Motor neuron (in vitro differentiated cells): ENCODE results near the gene MYLK. TPM values are rescaled to one million over a fixed set of nuclear protein-coding genes. Genes with fewer than 3 reads are reported as not detected.

ENCODE experiments used
- ATAC-seq, 8 experiments: fragments of 200-7000 bp; cut with Tn5 transposase; replicated peaks in 6 of 8; 2 replicates each; pipeline ENCODE4 v1.8.0; 2021; ENCODE audit warnings: mild to moderate bottlenecking in 8 of 8, moderate library complexity in 8 of 8
- H3K27ac ChIP-seq, 2 donors: fragments of 250-450 bp; sonication (Bioruptor Pico); 2 replicates each; pipeline ENCODE4 v1.9.0; 2021; ENCODE audit warnings: antibody characterized with exemption in 2 of 2, mild to moderate bottlenecking in 2 of 2, moderate library complexity in 1 of 2
- H3K4me1 ChIP-seq, 2 donors: fragments of 250-450 bp; sonication (Bioruptor Pico); replicated peaks in 1 of 2; 2 replicates each; pipeline ENCODE4 v1.6.1; 2021; ENCODE audit warnings: antibody characterized with exemption in 2 of 2, mild to moderate bottlenecking in 2 of 2, moderate library complexity in 1 of 2
- H3K4me3 ChIP-seq, 5 donors: fragments of 250-450 bp; sonication (Bioruptor Pico); 2 replicates each; pipeline ENCODE4 v1.9.0; 2021; ENCODE audit warnings: antibody characterized with exemption in 5 of 5, mild to moderate bottlenecking in 5 of 5, moderate library complexity in 4 of 5
- WGBS, 10 experiments: fragments of 450-650 bp; shearing (Covaris generic); methylation state at CpG; one replicate each; pipeline ENCODE4 v1.0.0; 2022; 5-methylcytosine and 5-hydroxymethylcytosine counted together
- in situ Hi-C, 9 experiments: fragments of 400-800 bp; cut with MboI; loops; one replicate each; pipeline ENCODE4 v1.15.0; 2021; ENCODE audit warnings: low sequenced_read_pairs in 9 of 9, low pct_unique_long_range_greater_than_20kb in 2 of 9; ENCODE audit not compliant: unreplicated experiment in 9 of 9
- total RNA-seq, 8 experiments: library from RNA; unstranded; fragments of 300-600 nt; gene quantifications; 2 replicates each; pipeline versions ENCODE4 v1.2.3 to v1.2.4, GENCODE V29; 2022

MYLK gene
- total RNA-seq, 8 experiments from 2014 or later, result 1.8 to 18.7 (median 6.1) TPM

DNA sequence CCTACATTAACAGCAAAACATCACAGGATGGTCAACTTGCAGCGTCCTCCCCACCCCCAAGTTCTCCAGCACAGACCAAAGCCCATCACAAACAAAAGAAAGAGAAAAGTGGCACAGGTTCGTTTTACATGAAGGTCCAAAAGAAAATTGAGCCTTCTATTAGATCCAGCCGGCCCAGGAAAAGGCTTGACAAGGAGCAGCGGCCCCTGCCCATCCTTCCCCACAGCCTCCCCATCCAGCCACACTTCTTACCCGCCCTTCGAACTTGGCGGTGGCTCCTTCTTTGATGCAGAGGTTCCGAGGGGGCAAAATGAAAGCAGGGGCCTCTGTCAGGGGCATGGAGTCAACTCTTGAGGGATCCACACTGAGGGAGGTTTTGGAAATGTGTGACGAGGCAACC, 90.7 kb downstream of the MYLK start:
- no peak overlapping the region for H3K27ac ChIP-seq
- in situ Hi-C loops, result no loop called here
- H3K4me1 ChIP-seq, result peaks cover 0 to 7% of the 10 kb centered on the region in 2 donors
- 0 to 100% (median 80%) methylated on average over 1 to 7 of the region's 9 CpGs; no CpG with 5 or more reads in 3 of the 10 experiments for WGBS, 10 experiments
- H3K4me3 ChIP-seq, result no peak overlapping the region
- no peak for ATAC-seq

DNA sequence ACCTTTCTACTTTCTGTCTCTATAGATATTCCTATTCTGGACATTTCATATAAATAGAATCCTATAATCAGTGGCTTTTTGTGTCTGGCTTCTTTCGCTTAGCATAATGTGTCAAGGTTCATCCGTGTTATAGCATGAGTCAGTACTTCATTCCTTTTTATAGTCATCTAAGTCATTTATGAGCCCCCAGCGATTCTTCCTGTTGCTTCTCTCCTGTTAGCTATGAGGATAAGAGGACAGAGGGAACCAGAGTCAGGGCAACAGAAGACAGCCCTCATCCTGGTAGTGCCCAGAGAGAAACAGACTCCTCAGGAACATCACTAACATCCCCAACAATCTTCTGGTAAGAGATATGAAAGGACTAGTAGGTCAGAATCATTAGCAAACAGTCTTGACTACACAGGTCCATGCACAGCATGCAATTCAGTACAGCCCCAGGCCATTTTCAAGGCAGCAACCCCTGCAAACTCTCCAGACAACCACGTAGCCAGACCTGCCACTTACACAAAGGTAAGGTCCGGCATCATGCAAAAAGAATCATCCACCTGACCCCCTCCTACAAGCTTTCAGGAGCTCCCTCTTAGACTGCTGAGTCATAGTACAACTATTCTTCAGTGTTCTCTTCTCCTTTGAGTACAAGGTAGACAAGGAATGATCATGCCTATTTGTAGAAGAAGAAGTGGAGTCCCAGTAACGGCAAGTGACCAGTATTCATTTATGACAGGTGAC, 91.5 kb downstream of the MYLK start:
- H3K27ac ChIP-seq, result no peak overlapping the region
- peak in 2 of 8 experiments; percentile 28 to 52 for ATAC-seq
- 71 to 100% (median 93%) methylated on average over 1 to 6 of the region's 6 CpGs for WGBS, 10 experiments
- H3K4me1 ChIP-seq, result peaks cover 0 to 7% of the 10 kb centered on the region in 2 donors
- no peak overlapping the region for H3K4me3 ChIP-seq
- in situ Hi-C loops, result no loop called here

DNA sequence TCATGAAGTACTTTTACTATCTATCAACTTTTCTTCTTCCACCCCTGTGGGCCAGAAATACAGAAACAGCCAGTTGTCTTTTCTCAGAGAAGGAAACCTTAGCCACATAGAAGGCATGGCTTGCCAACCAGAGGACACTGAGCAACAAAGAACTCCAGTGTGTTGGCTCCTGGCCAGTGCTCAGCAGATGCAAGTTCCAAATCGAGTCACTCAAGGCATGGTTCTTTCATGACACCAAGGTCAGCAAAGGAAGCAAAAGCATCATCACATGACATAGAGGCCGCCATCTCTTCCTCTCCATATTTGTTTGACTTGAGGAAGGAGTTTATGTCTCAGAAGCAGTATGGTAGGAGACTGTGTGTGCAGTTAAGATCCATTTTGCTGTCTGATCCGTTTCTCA, 92.2 kb downstream of the MYLK start:
- Histone ChIP-seq H3K4me1 (peaks cover 0 to 7% of the 10 kb centered on the region in 2 donors), H3K4me3 (no peak overlapping the region), H3K27ac (no peak overlapping the region)
- 6 to 96% (median 60%) methylated on average over 1 to 3 of the region's 3 CpGs; no CpG with 5 or more reads in 4 of the 10 experiments for whole genome bisulfite sequencing, 10 experiments
- ATAC-seq, result no peak
- in situ Hi-C loops, result no loop called here

DNA sequence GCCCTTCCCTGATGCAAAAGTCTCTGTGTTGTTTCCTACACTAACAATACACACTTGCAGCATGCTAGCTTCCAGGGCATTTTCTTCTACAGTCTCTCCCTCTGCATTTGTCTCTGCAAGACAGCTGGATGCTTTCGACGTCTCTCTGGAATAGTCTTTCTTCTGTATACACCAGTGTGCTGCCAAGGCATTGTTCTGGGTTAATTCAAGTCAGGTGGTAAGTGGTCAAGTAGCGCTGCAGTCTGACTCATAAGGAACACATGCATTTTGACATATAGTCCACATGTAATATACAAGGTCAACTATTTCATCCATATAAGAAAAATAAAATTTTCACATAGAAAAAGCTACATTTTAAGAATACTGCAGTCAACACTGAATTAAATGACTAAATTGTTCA, 92.7 kb downstream of the MYLK start:
- Histone ChIP-seq H3K27ac (no peak overlapping the region), H3K4me3 (no peak overlapping the region), H3K4me1 (peaks cover 0 to 7% of the 10 kb centered on the region in 2 donors)
- in situ Hi-C loops, result no loop called here
- ATAC-seq, result peak in 7 of 8 experiments; percentile 29 to 89 (median 79)
- WGBS, 10 experiments, result 7 to 80% (median 58%) methylated on average over 1 to 3 of the region's 3 CpGs; no CpG with 5 or more reads in 1 of the 10 experiments

DNA sequence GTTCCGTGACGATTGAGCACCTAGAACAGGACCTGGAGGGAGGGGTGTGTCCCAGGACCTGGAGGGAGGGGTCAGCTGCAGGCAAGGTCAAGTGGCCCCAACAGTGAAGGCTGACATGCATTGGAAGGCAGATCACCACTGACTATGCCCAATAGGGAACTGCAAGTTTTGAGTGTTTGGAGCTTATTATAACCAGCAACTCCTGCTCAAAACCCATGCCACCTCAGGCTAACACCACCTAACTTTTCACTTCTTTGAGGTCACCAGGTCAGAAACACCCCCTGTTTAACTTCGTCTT, 93.1 kb downstream of the MYLK start:
- 17 to 100% (median 88%) methylated on average over 1 to 3 of the region's 3 CpGs; no CpG with 5 or more reads in 2 of the 10 experiments for WGBS, 10 experiments
- peaks cover 0 to 7% of the 10 kb centered on the region in 2 donors for H3K4me1 ChIP-seq
- no peak overlapping the region for H3K4me3 ChIP-seq
- ATAC-seq, result no peak
- no peak overlapping the region for H3K27ac ChIP-seq
- in situ Hi-C loops, result no loop called here

DNA sequence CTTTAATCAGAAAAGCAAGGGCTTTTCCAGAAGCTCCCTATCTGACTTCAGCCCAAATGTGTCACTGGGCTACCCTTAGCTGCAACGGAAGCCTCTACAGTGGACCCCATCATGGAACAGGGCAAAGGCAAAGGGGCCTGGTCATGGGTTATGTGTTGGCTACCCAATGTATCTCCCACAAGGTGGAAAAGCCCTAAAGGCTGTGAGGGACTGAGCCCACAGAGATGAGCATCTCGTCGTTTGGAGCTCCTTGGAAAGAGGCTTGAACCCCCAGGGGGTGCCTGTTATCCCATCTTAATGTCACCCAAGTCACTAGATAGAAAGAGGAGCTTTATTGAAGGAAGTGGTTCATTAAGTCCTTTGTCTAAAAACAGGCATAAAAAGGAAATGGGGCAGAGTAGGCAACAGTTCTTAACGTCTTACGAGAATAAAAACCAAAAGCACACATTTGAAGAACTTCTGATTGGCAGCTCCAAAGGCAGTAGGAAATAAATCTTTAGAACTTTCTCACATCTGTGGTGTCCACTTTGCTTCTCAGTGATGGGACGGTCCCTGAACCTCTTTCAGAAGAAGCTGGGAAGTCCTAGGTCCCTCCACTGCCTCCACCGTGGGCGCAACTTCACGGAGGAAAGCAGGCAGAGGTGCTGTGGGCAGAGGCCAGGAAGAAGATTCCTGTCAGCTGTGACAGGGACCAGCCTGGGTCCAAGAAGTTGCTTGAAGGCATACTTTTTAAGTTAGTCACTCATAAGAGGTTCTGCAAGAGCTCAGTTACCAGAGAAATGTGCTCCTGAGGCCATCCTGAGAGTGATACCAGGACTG, 93.7 kb downstream of the MYLK start:
- Histone ChIP-seq H3K27ac (no peak overlapping the region), H3K4me3 (no peak overlapping the region), H3K4me1 (peaks cover 0 to 7% of the 10 kb centered on the region in 2 donors)
- ATAC-seq, result no peak
- in situ Hi-C loops, result no loop called here
- WGBS, 10 experiments, result 50 to 100% (median 95%) methylated on average over 1 to 9 of the region's 9 CpGs; no CpG with 5 or more reads in 2 of the 10 experiments

DNA sequence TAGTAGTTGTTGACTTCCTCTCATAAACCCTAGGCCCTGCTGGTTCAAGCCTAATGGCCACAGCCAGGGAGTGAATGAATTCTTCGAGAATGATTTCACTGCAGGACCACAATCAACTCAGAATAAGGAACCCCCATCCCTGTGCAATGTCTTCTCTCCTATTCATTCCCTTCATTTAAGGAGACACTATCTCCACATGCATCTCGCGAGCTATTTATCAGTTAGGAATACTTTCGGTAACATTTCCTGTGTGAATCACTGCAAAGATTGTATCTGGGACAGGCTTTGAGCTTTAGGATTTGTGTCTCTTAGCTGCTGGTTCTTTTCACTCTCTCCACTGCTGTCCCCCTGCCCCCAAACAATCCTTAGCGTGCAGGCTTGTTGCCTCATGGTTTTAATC, 94.4 kb downstream of the MYLK start:
- in situ Hi-C loops, result no loop called here
- no peak overlapping the region for H3K4me3 ChIP-seq
- peaks cover 0 to 7% of the 10 kb centered on the region in 2 donors for H3K4me1 ChIP-seq
- WGBS, 10 experiments, result 7 to 97% (median 65%) methylated on average over 1 to 5 of the region's 5 CpGs; no CpG with 5 or more reads in 4 of the 10 experiments
- ATAC-seq, result no peak
- H3K27ac ChIP-seq, result no peak overlapping the region

DNA sequence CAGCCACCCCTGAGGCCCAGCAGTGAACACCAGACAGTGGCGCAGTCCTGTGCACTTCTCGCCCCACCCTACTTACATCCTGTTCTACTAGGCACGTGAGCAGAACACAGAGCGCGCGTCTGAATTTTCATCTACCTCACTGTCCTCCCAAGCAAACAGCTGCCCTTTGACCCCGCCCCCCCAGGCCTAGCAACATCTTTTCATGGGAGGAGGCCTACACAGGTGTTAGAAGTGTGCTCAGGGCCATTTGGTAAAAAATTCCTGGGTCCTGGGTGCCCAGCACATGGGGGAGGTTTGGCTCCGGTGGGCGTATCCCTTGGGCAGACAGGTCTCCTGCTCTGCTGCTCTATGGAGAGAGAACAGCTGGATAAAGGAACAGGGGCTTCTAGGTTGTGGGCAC, 95.0 kb downstream of the MYLK start:
- H3K27ac ChIP-seq, result no peak overlapping the region
- H3K4me3 ChIP-seq, result no peak overlapping the region
- peaks cover 0 to 7% of the 10 kb centered on the region in 2 donors for H3K4me1 ChIP-seq
- no peak for ATAC-seq
- 83 to 100% (median 93%) methylated on average over 2 to 6 of the region's 9 CpGs; no CpG with 5 or more reads in 5 of the 10 experiments for WGBS, 10 experiments
- in situ Hi-C loops, result no loop called here

DNA sequence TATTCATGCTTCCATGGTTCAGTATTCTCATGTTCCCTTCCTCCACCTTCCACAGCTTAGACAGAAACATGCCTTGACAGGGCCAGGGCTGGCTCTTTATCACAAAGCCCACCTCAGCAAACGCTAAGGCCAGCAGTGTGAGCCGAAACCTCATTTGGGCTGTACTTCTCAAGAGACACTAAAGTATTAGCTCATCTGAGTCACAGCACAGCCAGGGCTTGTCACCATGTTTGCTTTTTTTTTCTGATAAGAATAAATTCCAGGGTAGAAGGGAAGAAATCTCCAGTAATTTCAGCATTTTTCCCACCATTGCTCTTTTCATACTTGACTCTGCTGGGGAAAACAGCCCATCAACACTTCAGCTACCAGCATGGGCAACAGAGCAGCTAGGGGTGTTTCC, 95.4 kb downstream of the MYLK start:
- Histone ChIP-seq H3K4me1 (peaks cover 0 to 7% of the 10 kb centered on the region in 2 donors), H3K27ac (no peak overlapping the region), H3K4me3 (no peak overlapping the region)
- in situ Hi-C loops, result no loop called here
- WGBS, 10 experiments, result 88 to 94% methylated on average over 1 to 2 of the region's 2 CpGs; no CpG with 5 or more reads in 8 of the 10 experiments
- peak in 2 of 8 experiments; percentile 19 to 34 for ATAC-seq

DNA sequence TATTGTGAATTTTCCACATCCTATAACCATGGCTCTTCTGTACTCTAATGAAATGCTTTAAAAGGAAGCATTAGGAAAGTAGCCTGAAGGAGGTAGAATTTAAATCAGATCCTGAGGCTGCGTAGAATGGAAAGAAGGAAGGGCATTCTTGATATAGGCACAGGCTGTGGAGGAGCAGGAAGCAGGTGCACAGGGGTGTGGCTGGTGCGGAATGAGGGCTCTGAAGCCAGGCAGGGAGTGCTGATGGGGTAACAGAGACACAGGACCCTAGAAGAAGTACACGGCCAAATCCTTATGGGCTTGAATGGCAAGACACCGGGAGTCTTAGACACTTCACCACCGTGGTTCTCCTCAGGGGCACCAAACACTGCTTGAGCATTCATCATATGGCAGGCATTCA, 97.0 kb downstream of the MYLK start:
- 80 to 100% (median 100%) methylated on average over 1 to 3 of the region's 5 CpGs; no CpG with 5 or more reads in 2 of the 10 experiments for WGBS, 10 experiments
- ATAC-seq, result no peak
- in situ Hi-C loops, result no loop called here

DNA sequence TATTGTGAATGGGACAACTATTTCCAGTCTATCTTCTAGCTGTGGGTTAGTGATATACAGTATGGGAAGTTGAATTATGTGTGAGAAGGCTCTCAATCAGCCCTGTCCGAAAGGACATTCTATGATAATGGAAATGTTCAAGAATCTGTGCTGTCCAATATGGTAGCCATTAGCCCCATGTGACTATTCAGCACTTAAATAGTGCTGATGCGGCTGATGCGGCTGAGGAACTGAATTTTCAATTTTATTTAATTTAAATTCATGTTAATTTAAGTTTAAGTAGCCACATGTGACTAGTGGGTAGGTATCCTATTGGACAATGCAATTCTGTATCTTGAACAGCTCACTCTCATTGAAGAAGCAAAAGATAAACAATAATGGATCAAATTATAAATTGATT, 98.5 kb downstream of the MYLK start:
- Histone ChIP-seq H3K4me3 (no peak overlapping the region), H3K27ac (no peak overlapping the region), H3K4me1 (no peaks in the 10 kb centered on the region)
- no peak for ATAC-seq
- in situ Hi-C loops, result no loop called here
- 81 to 100% (median 100%) methylated on average over 1 to 3 of the region's 3 CpGs; no CpG with 5 or more reads in 1 of the 10 experiments for WGBS, 10 experiments

More for the DNA sequence above, 97.0 kb downstream of the MYLK start:
- Histone ChIP-seq H3K27ac (no peak overlapping the region), H3K4me3 (no peak overlapping the region), H3K4me1 (peaks cover 0 to 7% of the 10 kb centered on the region in 2 donors)

DNA sequence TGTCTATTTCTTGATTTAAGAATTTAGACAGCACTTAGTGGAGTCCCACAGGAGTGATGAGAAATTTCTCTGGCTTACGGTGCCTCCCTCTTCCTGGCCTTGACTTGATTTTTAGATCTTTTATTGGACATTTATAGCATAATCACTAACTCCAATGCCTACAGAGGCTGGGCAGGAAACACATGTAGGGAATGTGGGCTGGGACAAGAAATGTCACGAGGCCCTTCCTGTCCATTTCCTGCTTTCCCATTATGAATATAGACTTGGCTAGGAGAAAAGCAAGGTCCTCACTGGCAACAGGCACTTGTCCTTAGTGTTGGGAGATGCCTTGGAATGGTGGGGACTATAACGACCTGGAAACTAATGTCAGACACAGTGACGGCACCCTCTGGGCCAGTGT, 100.3 kb downstream of the MYLK start:
- in situ Hi-C loops, result no loop called here
- ATAC-seq, result no peak
- Histone ChIP-seq H3K4me1 (no peaks in the 10 kb centered on the region), H3K4me3 (no peak overlapping the region), H3K27ac (no peak overlapping the region)
- WGBS, 10 experiments, result 50 to 100% (median 83%) methylated on average over 1 to 4 of the region's 4 CpGs

DNA sequence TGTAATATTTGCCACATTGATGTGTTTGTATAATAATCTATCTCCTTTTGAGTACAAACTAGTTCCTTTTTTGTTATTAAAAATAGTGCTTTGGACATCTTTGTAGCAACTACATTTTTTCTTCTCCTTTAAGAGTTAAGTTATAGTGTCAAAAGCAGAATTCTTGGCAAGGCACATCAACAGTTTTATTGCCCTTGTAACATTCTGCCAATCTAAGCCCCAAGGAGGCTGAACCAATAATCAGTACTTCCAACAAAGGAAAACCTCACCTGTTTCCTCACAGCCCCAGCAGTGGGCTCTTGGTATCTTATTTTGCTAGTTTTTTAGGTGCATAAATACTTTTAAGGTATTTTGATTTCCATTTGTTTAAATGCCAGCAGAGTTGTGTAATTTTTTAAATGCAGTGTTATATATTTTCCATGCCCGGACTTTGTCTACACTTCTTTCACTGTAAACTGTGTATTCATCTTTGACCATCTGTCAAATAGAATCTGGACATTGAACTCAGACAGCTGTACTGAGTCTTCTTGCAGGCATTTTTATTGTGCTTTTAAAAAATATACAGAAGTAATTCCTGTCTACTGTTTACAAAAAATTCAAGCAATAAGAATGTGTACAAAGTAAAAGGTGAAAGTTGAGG, 101.0 kb downstream of the MYLK start:
- 80 to 100% (median 100%) methylated on average over 1 of the region's 1 CpG; no CpG with 5 or more reads in 3 of the 10 experiments for WGBS, 10 experiments
- ATAC-seq, result no peak
- Histone ChIP-seq H3K27ac (no peak overlapping the region), H3K4me3 (no peak overlapping the region), H3K4me1 (no peaks in the 10 kb centered on the region)
- in situ Hi-C loops, result no loop called here
